WERI-Rb-1 (cell line): ENCODE measurements around the gene ASIC3.

Source experiments
- DNase-seq: peaks from one replicate; pipeline ENCODE4 v3.0.0-alpha.2; 2020
- H3K27ac ChIP-seq: fragments of 250-450 bp; sonication (Bioruptor Pico); 2 replicates; pipeline ENCODE4 v1.5.1; 2020; ENCODE audit warnings: mild to moderate bottlenecking, moderate library complexity
- H3K27me3 ChIP-seq: fragments of 250-450 bp; sonication (Bioruptor Pico); 2 replicates; pipeline ENCODE4 v1.5.1; 2021; ENCODE audit warnings: mild to moderate bottlenecking, low read depth, moderate library complexity; ENCODE audit not compliant: insufficient read depth, severe bottlenecking
- H3K36me3 ChIP-seq: fragments of 250-450 bp; sonication (Bioruptor Pico); 2 replicates; pipeline ENCODE4 v1.5.1; 2020; ENCODE audit warnings: mild to moderate bottlenecking, moderate library complexity
- H3K4me3 ChIP-seq: 2 replicates; pipeline ENCODE4 v1.5.1; 2011; ENCODE audit warnings: low read depth, mild to moderate bottlenecking, control low read depth, low read length
- H3K9me3 ChIP-seq: fragments of 250-450 bp; sonication (Bioruptor Pico); 2 replicates; pipeline ENCODE4 v1.5.1; 2021; ENCODE audit warnings: mild to moderate bottlenecking, moderate library complexity; ENCODE audit not compliant: severe bottlenecking
- TF ChIP-seq, protein P1 (sequence below): IDR thresholded peaks from 2 replicates; pipeline ENCODE4 v1.5.1; 2011; ENCODE audit warnings: low read depth, mild to moderate bottlenecking, control low read depth, inconsistent platforms, low read length

Gene ASIC3

DNA sequence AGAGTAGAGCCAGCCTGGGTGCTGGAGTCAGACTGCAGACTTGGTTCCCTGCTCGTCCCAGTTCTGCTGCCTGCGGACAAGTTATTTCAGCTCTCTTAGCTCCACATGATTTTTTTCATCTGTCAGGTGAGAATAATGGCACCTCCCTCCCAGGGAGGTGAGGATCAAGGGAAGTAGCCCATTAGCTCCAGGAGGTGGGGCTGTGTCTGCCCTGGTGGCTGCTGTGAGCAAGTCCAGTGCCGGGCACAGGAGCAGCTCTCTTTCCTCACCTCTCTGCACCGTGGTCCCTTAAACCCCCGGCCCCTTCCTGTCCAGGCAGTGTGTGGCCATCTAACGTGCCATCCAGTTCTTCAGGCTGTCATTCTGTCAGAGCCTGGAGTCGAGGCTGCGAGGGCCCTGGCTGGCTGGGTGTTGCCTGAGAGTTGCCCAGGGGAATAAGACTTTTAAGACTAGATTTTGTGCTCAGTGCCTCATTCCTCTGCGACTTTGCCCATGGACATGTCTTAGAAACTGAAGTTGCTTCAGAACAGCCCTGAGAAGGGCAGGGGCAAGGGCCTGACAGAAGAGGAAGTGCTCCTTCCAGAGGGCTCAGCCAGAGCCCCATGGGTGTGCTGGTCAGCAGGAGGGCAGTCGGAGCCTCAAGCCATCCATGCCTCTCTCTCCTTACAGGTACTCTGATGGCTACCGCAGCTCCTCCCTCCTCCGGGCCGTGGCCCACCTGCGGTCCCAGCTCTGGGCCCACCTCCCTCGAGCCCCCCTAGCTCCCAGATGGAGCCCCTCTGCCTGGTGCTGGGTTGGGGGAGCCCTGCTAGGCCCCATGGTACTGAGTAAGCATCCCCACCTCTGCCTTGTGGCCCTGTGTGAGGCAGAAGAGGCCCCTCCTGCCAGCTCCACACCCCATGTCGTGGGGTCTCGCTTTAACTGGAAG, 15.1 kb upstream of the ASIC3 start:
- Histone ChIP-seq H3K27me3 (no peaks in the 10 kb centered on the region), H3K27ac (no peak overlapping the region), H3K36me3 (peaks cover 9% of the 10 kb centered on the region), H3K4me3 (no peak overlapping the region), H3K9me3 (no peaks in the 10 kb centered on the region)
- TF ChIP-seq, protein P1, sequence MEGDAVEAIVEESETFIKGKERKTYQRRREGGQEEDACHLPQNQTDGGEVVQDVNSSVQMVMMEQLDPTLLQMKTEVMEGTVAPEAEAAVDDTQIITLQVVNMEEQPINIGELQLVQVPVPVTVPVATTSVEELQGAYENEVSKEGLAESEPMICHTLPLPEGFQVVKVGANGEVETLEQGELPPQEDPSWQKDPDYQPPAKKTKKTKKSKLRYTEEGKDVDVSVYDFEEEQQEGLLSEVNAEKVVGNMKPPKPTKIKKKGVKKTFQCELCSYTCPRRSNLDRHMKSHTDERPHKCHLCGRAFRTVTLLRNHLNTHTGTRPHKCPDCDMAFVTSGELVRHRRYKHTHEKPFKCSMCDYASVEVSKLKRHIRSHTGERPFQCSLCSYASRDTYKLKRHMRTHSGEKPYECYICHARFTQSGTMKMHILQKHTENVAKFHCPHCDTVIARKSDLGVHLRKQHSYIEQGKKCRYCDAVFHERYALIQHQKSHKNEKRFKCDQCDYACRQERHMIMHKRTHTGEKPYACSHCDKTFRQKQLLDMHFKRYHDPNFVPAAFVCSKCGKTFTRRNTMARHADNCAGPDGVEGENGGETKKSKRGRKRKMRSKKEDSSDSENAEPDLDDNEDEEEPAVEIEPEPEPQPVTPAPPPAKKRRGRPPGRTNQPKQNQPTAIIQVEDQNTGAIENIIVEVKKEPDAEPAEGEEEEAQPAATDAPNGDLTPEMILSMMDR, result peak; percentile 47
- peak; percentile 50 for DNase-seq

DNA sequence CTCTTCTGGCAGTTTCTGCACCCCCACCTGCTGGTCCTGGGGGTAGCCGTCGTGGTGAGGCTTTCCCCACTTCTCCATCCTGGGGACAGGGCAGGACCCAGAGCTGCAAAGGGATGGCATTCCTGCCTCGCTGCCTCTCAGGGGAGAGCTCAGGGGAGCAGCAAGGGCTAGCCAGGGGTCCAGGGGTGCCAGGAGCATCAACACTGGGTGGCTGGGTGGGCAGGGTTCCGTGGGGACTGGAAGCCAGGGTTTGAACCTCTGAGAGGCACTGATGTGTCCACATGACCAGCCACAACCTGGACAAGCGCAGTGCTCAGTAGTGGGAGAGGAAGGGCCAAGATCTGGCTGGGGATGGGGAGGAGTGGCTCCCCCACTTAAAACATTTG, 14.5 kb upstream of the ASIC3 start:
- Histone ChIP-seq H3K27me3 (no peaks in the 10 kb centered on the region), H3K36me3 (peaks cover 9% of the 10 kb centered on the region), H3K27ac (no peak overlapping the region), H3K9me3 (no peaks in the 10 kb centered on the region), H3K4me3 (no peak overlapping the region)
- TF ChIP-seq, protein P1, result no peak
- DNase-seq, result no peak

DNA sequence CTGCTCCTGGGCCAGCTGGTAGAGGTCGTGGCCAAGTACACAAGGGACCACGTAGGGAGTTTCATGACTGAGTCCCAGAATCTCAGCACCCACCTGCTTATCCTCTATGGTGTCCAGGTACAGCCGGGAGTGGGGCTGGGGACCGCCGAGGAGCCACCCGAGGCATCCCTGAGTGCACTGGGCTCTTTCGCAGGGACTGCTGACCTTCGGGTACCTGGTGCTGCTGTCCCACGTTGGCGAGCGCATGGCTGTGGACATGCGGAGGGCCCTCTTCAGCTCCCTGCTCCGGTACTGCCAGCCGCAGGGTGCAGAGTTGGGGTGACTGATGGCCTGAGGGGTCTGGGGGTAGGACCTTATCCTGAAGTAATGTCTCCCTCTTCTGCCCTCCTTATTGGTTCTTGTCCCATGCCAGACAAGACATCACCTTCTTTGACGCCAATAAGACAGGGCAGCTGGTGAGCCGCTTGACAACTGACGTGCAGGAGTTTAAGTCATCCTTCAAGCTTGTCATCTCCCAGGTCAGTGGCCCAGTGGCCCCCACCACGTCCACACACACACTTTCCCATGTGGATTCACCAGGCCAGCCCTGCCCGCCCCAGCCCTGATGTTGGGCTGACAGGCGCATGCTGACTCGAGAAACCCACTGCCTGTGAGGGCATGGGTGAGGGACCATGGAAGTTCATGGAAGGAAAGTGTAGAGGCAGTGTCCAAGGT, 13.9 kb upstream of the ASIC3 start:
- Histone ChIP-seq H3K27ac (no peak overlapping the region), H3K4me3 (no peak overlapping the region), H3K27me3 (no peaks in the 10 kb centered on the region), H3K36me3 (peaks cover 9% of the 10 kb centered on the region), H3K9me3 (no peaks in the 10 kb centered on the region)
- TF ChIP-seq, protein P1, result no peak
- DNase-seq, result no peak

GRCh38 chr7:151035026-151035717, 13.2 kb upstream of the ASIC3 start:
- peaks cover 9% of the 10 kb centered on the region for H3K36me3 ChIP-seq
- no peak overlapping the region for H3K4me3 ChIP-seq
- DNase-seq, result no peak
- H3K27ac ChIP-seq, result no peak overlapping the region
- no peaks in the 10 kb centered on the region for H3K9me3 ChIP-seq
- H3K27me3 ChIP-seq, result no peaks in the 10 kb centered on the region
- TF ChIP-seq, protein P1, result no peak

GRCh38 chr7:151035902-151036301, 12.4 kb upstream of the ASIC3 start:
- TF ChIP-seq, protein P1, result no peak
- no peaks in the 10 kb centered on the region for H3K9me3 ChIP-seq

More at GRCh38 chr7:151035902-151036301, 12.4 kb upstream of the ASIC3 start:
- no peak overlapping the region for H3K27ac ChIP-seq
- no peak overlapping the region for H3K4me3 ChIP-seq
- no peak for DNase-seq
- H3K27me3 ChIP-seq, result no peaks in the 10 kb centered on the region
- H3K36me3 ChIP-seq, result peaks cover 9% of the 10 kb centered on the region
